ENCODE data around the gene ABCA2.
A peak's percentile ranks its signal among the peaks of the same experiment; 100 is the strongest.

The ABCA2 gene

GRCh38 chr9:136960212-136960937, 67.7 kb downstream of the ABCA2 start:
- Histone ChIP-seq H3K4me2 (peak overlapping the region in 5 of 11 experiments; percentile 10 to 55 (median 36); a peak in 6 of 22 replicates), H3K9me3 (replicated peaks in 1 of 11) (peaks cover 0 to 4% (median 0%) of the 10 kb centered on the region in 11 experiments; a peak in 1 of 22 replicates), H3K9ac (peak overlapping the region in 2 of 11 experiments; percentile 24 to 46; a peak in 2 of 22 replicates), H4K20me1 (no peaks in the 10 kb centered on the region), H3K27ac (no peak overlapping the region), H3K4me1 (peaks cover 5 to 11% (median 8%) of the 10 kb centered on the region in 10 experiments; a peak in 15 of 20 replicates), H3K27me3 (no peaks in the 10 kb centered on the region), H3K36me3 (no peaks in the 10 kb centered on the region), H3K4me3 (no peak overlapping the region)
- no peak for TF ChIP-seq Cebpa-rat (IDR thresholded peaks at IDR 0.05)

- H3K36me3 ChIP-seq, result no peaks in the 10 kb centered on the region
- H3K4me3 ChIP-seq, result no peak overlapping the region
- no peak overlapping the region for H3K27ac ChIP-seq
- H3K9ac ChIP-seq, result peak overlapping the region in 3 of 11 experiments; percentile 15 to 46 (median 24); a peak in 3 of 22 replicates
- peak overlapping the region in 4 of 11 experiments; percentile 12 to 55 (median 40); a peak in 5 of 22 replicates for H3K4me2 ChIP-seq
- H3K4me1 ChIP-seq, result peaks cover 2 to 10% (median 6%) of the 10 kb centered on the region in 10 experiments; a peak in 13 of 20 replicates
- TF ChIP-seq Cebpa-rat (IDR thresholded peaks at IDR 0.05), result no peak
- H3K27me3 ChIP-seq, result no peaks in the 10 kb centered on the region
- H4K20me1 ChIP-seq, result no peaks in the 10 kb centered on the region; a peak in 1 of 22 replicates
- peaks cover 0 to 4% (median 0%) of the 10 kb centered on the region in 11 experiments; a peak in 1 of 22 replicates for H3K9me3 ChIP-seq (replicated peaks in 1 of 11)
Measured at GRCh38 chr9:136958898-136959850, 68.9 kb downstream of the ABCA2 start.

- peaks cover 0 to 10% (median 5%) of the 10 kb centered on the region in 10 experiments; a peak in 8 of 20 replicates for H3K4me1 ChIP-seq
Measured at GRCh38 chr9:136958473-136958872, 69.6 kb downstream of the ABCA2 start.

GRCh38 chr9:136957901-136958300, 70.1 kb downstream of the ABCA2 start:
- H3K4me3 ChIP-seq, result no peak overlapping the region
- no peak overlapping the region for H3K27ac ChIP-seq
- no peak overlapping the region for H3K4me2 ChIP-seq
- peaks cover 0 to 10% (median 5%) of the 10 kb centered on the region in 10 experiments; a peak in 8 of 20 replicates for H3K4me1 ChIP-seq
- no peaks in the 10 kb centered on the region for H3K27me3 ChIP-seq
- peaks cover 0 to 4% (median 0%) of the 10 kb centered on the region in 11 experiments; a peak in 1 of 22 replicates for H3K9me3 ChIP-seq (replicated peaks in 1 of 11)
- H3K36me3 ChIP-seq, result no peaks in the 10 kb centered on the region
- H4K20me1 ChIP-seq, result no peaks in the 10 kb centered on the region; a peak in 1 of 22 replicates
- no peak overlapping the region for H3K9ac ChIP-seq
- TF ChIP-seq Cebpa-rat (IDR thresholded peaks at IDR 0.05), result no peak

More at GRCh38 chr9:136958473-136958872, 69.6 kb downstream of the ABCA2 start:
- H3K9ac ChIP-seq, result no peak overlapping the region
- no peaks in the 10 kb centered on the region; a peak in 1 of 22 replicates for H4K20me1 ChIP-seq
- H3K36me3 ChIP-seq, result no peaks in the 10 kb centered on the region
- no peak overlapping the region for H3K27ac ChIP-seq
- TF ChIP-seq Cebpa-rat (IDR thresholded peaks at IDR 0.05), result no peak
- no peak overlapping the region for H3K4me2 ChIP-seq
- H3K9me3 ChIP-seq (replicated peaks in 1 of 11), result peaks cover 0 to 4% (median 0%) of the 10 kb centered on the region in 11 experiments; a peak in 1 of 22 replicates
- H3K4me3 ChIP-seq, result no peak overlapping the region
- H3K27me3 ChIP-seq, result no peaks in the 10 kb centered on the region

- Histone ChIP-seq H3K27ac (no peak overlapping the region), H3K4me3 (no peak overlapping the region), H3K4me1 (peaks cover 0 to 10% (median 5%) of the 10 kb centered on the region in 10 experiments; a peak in 8 of 20 replicates), H3K9ac (no peak overlapping the region), H3K4me2 (no peak overlapping the region), H4K20me1 (no peaks in the 10 kb centered on the region; a peak in 1 of 22 replicates), H3K27me3 (no peaks in the 10 kb centered on the region), H3K9me3 (replicated peaks in 1 of 11) (peaks cover 0 to 4% (median 0%) of the 10 kb centered on the region in 11 experiments; a peak in 1 of 22 replicates), H3K36me3 (no peaks in the 10 kb centered on the region)
- TF ChIP-seq Cebpa-rat (IDR thresholded peaks at IDR 0.05), result no peak
Measured at GRCh38 chr9:136957461-136957860, 70.6 kb downstream of the ABCA2 start.

All from BLaER1 treated with 17β-estradiol and CSF1 and Interleukin-3, amounts not matched to agents 10 nM and 100 nM (cell line).